Activated CD8-positive, alpha-beta memory T cell treated with anti-CD3 and anti-CD28 coated beads for 48 hours (primary cell): ENCODE results near the gene BTN1A1.
"Not testable (repeated sequence)": the region's sequence is repeated elsewhere in the genome, so short reads cannot be mapped to it uniquely, and the experiment has no call there.

Experiments used
- DNase-seq, 3 experiments: peaks; one replicate each; pipeline ENCODE4 v3.0.0-alpha.2; 2020; ENCODE audit warnings: low read depth in 2 of 3, low spot score in 2 of 3

The BTN1A1 gene

GRCh38 chr6:26500102-26500501 lies at the start of gene BTN1A1:
Gene BTN1A1, plus strand, starts transcription at chr6:26500303. Its CDS starts 984 bp downstream, at chr6:26501287.
- no peak for DNase-seq

- no peak for DNase-seq
These were observed 47.4 kb upstream of the BTN1A1 start for GRCh38 chr6:26452631-26453235.

GRCh38 chr6:26454631-26455030 lies 45.5 kb upstream of the BTN1A1 start:
- DNase-seq = no peak

- DNase-seq = no peak
These were observed 44.6 kb upstream of the BTN1A1 start for GRCh38 chr6:26455357-26455970.

- DNase-seq = no peak
These were observed 42.8 kb upstream of the BTN1A1 start for GRCh38 chr6:26457264-26457805.

GRCh38 chr6:26457806-26458688 lies 42.1 kb upstream of the BTN1A1 start, which contains the start of gene BTN2A1:
Gene BTN2A1, plus strand, starts transcription at chr6:26457955. Its CDS starts 682 bp downstream, at chr6:26458637.
- DNase-seq = peak; percentile 14 to 40 (median 25)

- no peak for DNase-seq
These were observed 40.9 kb upstream of the BTN1A1 start for GRCh38 chr6:26459023-26459810.

- DNase-seq = not testable (repeated sequence)
These were observed 38.8 kb upstream of the BTN1A1 start for GRCh38 chr6:26461353-26461752.

GRCh38 chr6:26464014-26464413 lies 36.1 kb upstream of the BTN1A1 start:
- no peak for DNase-seq

- DNase-seq = no peak
These were observed 35.5 kb upstream of the BTN1A1 start for GRCh38 chr6:26464416-26465131.

GRCh38 chr6:26465776-26466175 lies 34.3 kb upstream of the BTN1A1 start:
- DNase-seq = no peak

GRCh38 chr6:26468829-26469228 lies 31.3 kb upstream of the BTN1A1 start:
- no peak for DNase-seq

GRCh38 chr6:26470643-26471042 lies 29.5 kb upstream of the BTN1A1 start:
- DNase-seq = no peak

GRCh38 chr6:26471970-26472369 lies 28.1 kb upstream of the BTN1A1 start:
- DNase-seq = no peak

- no peak for DNase-seq
These were observed 27.4 kb upstream of the BTN1A1 start for GRCh38 chr6:26472549-26473290.

GRCh38 chr6:26473429-26473757 lies 26.7 kb upstream of the BTN1A1 start:
- no peak for DNase-seq

- DNase-seq = peak in 2 of 3 experiments; percentile 48 to 49
These were observed 26.2 kb upstream of the BTN1A1 start for GRCh38 chr6:26473758-26474438.

GRCh38 chr6:26474439-26474881 lies 25.6 kb upstream of the BTN1A1 start:
- DNase-seq = no peak
